Astrocyte (in vitro differentiated cells and primary cell): ENCODE results near the gene FRY. TPM values are rescaled to one million over a fixed set of nuclear protein-coding genes. Genes with fewer than 3 reads are reported as not detected.

Experiments
- DNase-seq: peaks from one replicate; pipeline ENCODE4 v3.0.0-alpha.2; 2010; ENCODE audit warnings: low read depth
- FAIRE-seq: peaks from 2 replicates; lab custom pipeline; 2011; peaks lifted over from hg19 to GRCh38; lab: Jason Lieb, UNC
- H2AFZ ChIP-seq: 2 replicates; pipeline ENCODE4 v1.6.0; 2012; ENCODE audit warnings: low read depth, low read length, inconsistent platforms
- H3K27ac ChIP-seq: 2 replicates; pipeline ENCODE4 v1.5.1; 2011; ENCODE audit warnings: low read depth, low read length, inconsistent platforms
- H3K27me3 ChIP-seq: 2 replicates; pipeline ENCODE4 v1.6.0; 2011; ENCODE audit warnings: low read length, inconsistent platforms; ENCODE audit not compliant: insufficient read depth
- H3K36me3 ChIP-seq: 2 replicates; pipeline ENCODE4 v1.5.1; 2011; ENCODE audit warnings: low read length, inconsistent platforms; ENCODE audit not compliant: insufficient read depth
- H3K4me1 ChIP-seq: 2 replicates; pipeline ENCODE4 v1.5.1; 2011; ENCODE audit warnings: low read length, inconsistent platforms; ENCODE audit not compliant: insufficient read depth
- H3K4me2 ChIP-seq: 2 replicates; pipeline ENCODE4 v1.6.0; 2012; ENCODE audit warnings: low read length, inconsistent platforms
- H3K4me3 ChIP-seq: 2 replicates; pipeline ENCODE4 v1.5.1; 2011; ENCODE audit warnings: low read depth, mild to moderate bottlenecking, low read length, inconsistent platforms; ENCODE audit not compliant: insufficient read depth
- H3K79me2 ChIP-seq: 2 replicates; pipeline ENCODE4 v1.6.0; 2012; ENCODE audit warnings: mild to moderate bottlenecking, low read length, inconsistent platforms; ENCODE audit not compliant: insufficient read depth
- H3K9ac ChIP-seq: 2 replicates; pipeline ENCODE4 v1.6.0; 2012; ENCODE audit warnings: mild to moderate bottlenecking, low read length, inconsistent platforms
- H3K9me3 ChIP-seq: 2 replicates; pipeline ENCODE4 v1.5.1; 2012; ENCODE audit warnings: low read depth, mild to moderate bottlenecking, low read length, inconsistent platforms; ENCODE audit not compliant: insufficient read depth
- H4K20me1 ChIP-seq: 2 replicates; pipeline ENCODE4 v1.6.0; 2012; ENCODE audit warnings: low read length, inconsistent platforms; ENCODE audit not compliant: insufficient read depth
- H3K27ac Mint-ChIP-seq: one replicate; pipeline ENCODE4 v1.8.0; 2021; ENCODE audit warnings: mild to moderate bottlenecking, mixed read lengths; ENCODE audit not compliant: unreplicated experiment
- H3K27me3 Mint-ChIP-seq: one replicate; pipeline ENCODE4 v1.8.0; 2021; ENCODE audit warnings: low read depth, mixed read lengths; ENCODE audit not compliant: unreplicated experiment
- H3K36me3 Mint-ChIP-seq: one replicate; pipeline ENCODE4 v1.8.0; 2021; ENCODE audit warnings: low read depth, mixed read lengths; ENCODE audit not compliant: unreplicated experiment
- H3K4me1 Mint-ChIP-seq: one replicate; pipeline ENCODE4 v1.8.0; 2021; ENCODE audit warnings: low read depth, mixed read lengths; ENCODE audit not compliant: unreplicated experiment
- H3K4me3 Mint-ChIP-seq: one replicate; pipeline ENCODE4 v1.8.0; 2021; ENCODE audit warnings: mild to moderate bottlenecking, moderate library complexity, mixed read lengths; ENCODE audit not compliant: unreplicated experiment
- H3K9me3 Mint-ChIP-seq: one replicate; pipeline ENCODE4 v1.8.0; 2021; ENCODE audit warnings: mild to moderate bottlenecking, mixed read lengths; ENCODE audit not compliant: unreplicated experiment
- CTCF ChIP-seq: IDR thresholded peaks from 2 replicates; pipeline ENCODE4 v1.5.1; 2011; ENCODE audit warnings: low read depth, mild to moderate bottlenecking, inconsistent platforms, low read length, moderate library complexity; ENCODE audit not compliant: insufficient read depth
- EZH2 ChIP-seq: IDR thresholded peaks from 2 replicates; pipeline ENCODE4 v1.6.1; 2012; ENCODE audit warnings: mild to moderate bottlenecking, low read length, inconsistent platforms; ENCODE audit not compliant: insufficient read depth
- total RNA-seq: library from RNA; stranded (reverse); gene quantifications from 2 replicates; pipeline ENCODE4 v1.2.1, GENCODE V29; 2021

The FRY gene
- total RNA-seq, 1 donor from 2014 or later, result 4.6 TPM

GRCh38 chr13:32115066-32115465 lies 83.5 kb downstream of the FRY start:
- no peak overlapping the region for H3K4me2 ChIP-seq
- H3K27ac ChIP-seq, result no peak overlapping the region
- H3K9ac ChIP-seq, result no peak overlapping the region
- Mint-ChIP-seq H3K27ac (no peak overlapping the region), H3K36me3 (no peaks in the 10 kb centered on the region), H3K4me3 (no peak overlapping the region), H3K9me3 (no peaks in the 10 kb centered on the region), H3K4me1 (peaks cover 5% of the 10 kb centered on the region), H3K27me3 (no peaks in the 10 kb centered on the region)
- FAIRE-seq, result no peak
- no peaks in the 10 kb centered on the region for H3K36me3 ChIP-seq
- no peaks in the 10 kb centered on the region for H3K79me2 ChIP-seq
- H3K4me1 ChIP-seq, result no peaks in the 10 kb centered on the region
- H4K20me1 ChIP-seq, result no peaks in the 10 kb centered on the region
- H3K9me3 ChIP-seq, result no peaks in the 10 kb centered on the region
- no peaks in the 10 kb centered on the region for H3K27me3 ChIP-seq
- no peak for TF ChIP-seq EZH2
- no peak for TF ChIP-seq CTCF
- DNase-seq, result no peak
- H3K4me3 ChIP-seq, result no peak overlapping the region
- peak overlapping the region; percentile 2 for H2AFZ ChIP-seq

- Histone ChIP-seq H3K79me2 (no peaks in the 10 kb centered on the region), H4K20me1 (no peaks in the 10 kb centered on the region), H3K4me2 (no peak overlapping the region), H3K27ac (no peak overlapping the region), H3K36me3 (no peaks in the 10 kb centered on the region), H3K9me3 (no peaks in the 10 kb centered on the region), H3K4me1 (no peaks in the 10 kb centered on the region), H2AFZ (no peak overlapping the region), H3K27me3 (no peaks in the 10 kb centered on the region), H3K9ac (no peak overlapping the region), H3K4me3 (no peak overlapping the region)
- FAIRE-seq, result no peak
- Mint-ChIP-seq H3K36me3 (no peaks in the 10 kb centered on the region), H3K27me3 (no peaks in the 10 kb centered on the region), H3K4me1 (peaks cover 5% of the 10 kb centered on the region), H3K27ac (no peak overlapping the region), H3K4me3 (no peak overlapping the region), H3K9me3 (no peaks in the 10 kb centered on the region)
- no peak for DNase-seq
- TF ChIP-seq CTCF (no peak), EZH2 (no peak)
Measured at GRCh38 chr13:32116210-32116609, 84.6 kb downstream of the FRY start.

GRCh38 chr13:32117001-32117400 lies 85.4 kb downstream of the FRY start:
- H4K20me1 ChIP-seq, result no peaks in the 10 kb centered on the region
- DNase-seq, result no peak
- Mint-ChIP-seq H3K4me1 (peaks cover 5% of the 10 kb centered on the region), H3K27me3 (no peaks in the 10 kb centered on the region), H3K4me3 (no peak overlapping the region), H3K9me3 (no peaks in the 10 kb centered on the region), H3K27ac (no peak overlapping the region), H3K36me3 (no peaks in the 10 kb centered on the region)
- no peaks in the 10 kb centered on the region for H3K79me2 ChIP-seq
- H3K4me2 ChIP-seq, result no peak overlapping the region
- no peak overlapping the region for H3K27ac ChIP-seq
- H3K36me3 ChIP-seq, result no peaks in the 10 kb centered on the region
- H3K4me3 ChIP-seq, result no peak overlapping the region
- no peak for FAIRE-seq
- H3K9ac ChIP-seq, result no peak overlapping the region
- no peak overlapping the region for H2AFZ ChIP-seq
- TF ChIP-seq EZH2 (no peak), CTCF (no peak)
- H3K4me1 ChIP-seq, result no peaks in the 10 kb centered on the region
- no peaks in the 10 kb centered on the region for H3K27me3 ChIP-seq
- H3K9me3 ChIP-seq, result no peaks in the 10 kb centered on the region
